Esophagus muscularis mucosa (tissue), 4 donors: Measurements from ENCODE around the gene MPV17.

ENCODE experiments used
- EP300 ChIP-seq: sonication (generic); formaldehyde crosslinking; IDR thresholded peaks from one replicate; pipeline ENCODE4 v1.6.1; 2017; ENCODE audit warnings: antibody characterized with exemption
- POLR2A ChIP-seq: fragments of 450-650 bp; IDR thresholded peaks from one replicate; pipeline ENCODE4 v1.6.1; 2017; ENCODE audit warnings: antibody characterized with exemption, moderate library complexity, mild to moderate bottlenecking, low read depth
- POLR2AphosphoS5 ChIP-seq, 2 donors: sonication (generic); formaldehyde crosslinking; IDR thresholded peaks; one replicate each; pipeline ENCODE4 v1.6.1; 2017; ENCODE audit warnings: antibody characterized with exemption in 2 of 2
- TF ChIP-seq, protein P1 (sequence below), 3 experiments: fragments of 200-600 bp in 2 of 3; fragments of 450-650 bp in 1 of 3; sonication (generic) in 2 of 3; IDR thresholded peaks; one replicate each; pipeline ENCODE4 v1.5.1; 2017 to 2019; ENCODE audit warnings: antibody characterized with exemption in 3 of 3, mild to moderate bottlenecking in 2 of 3, moderate library complexity in 1 of 3

DNA sequence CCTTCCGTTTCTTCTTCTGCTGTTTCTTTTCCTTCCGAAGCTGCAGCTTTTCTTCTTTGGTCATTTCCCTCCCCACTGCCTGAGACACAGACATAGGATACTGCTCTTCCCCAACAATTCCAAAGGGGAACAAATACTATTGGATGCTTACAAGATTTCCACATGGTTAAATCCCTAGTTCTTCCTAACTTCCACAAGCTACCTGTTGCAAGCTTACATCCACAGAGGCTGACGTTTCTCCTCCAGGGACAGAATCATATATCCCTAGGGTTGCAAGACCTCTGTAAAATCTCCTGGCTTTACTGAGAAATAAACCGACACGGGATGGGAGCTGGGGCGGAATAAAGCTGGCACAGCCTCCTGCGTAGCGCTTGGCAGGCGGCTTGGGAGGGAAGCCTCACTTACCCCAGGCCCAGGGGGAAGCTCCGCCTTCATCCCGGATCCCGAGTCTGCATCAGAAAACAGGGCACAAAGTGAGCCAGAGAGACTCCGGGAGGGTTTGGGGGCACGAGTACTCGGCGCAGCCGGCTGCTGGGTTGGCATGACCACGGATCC is 46.7 kb upstream of the MPV17 start:
- TF ChIP-seq POLR2A (no peak), POLR2AphosphoS5 (IDR thresholded peaks at IDR 0.05) (no peak), EP300 (no peak)
- TF ChIP-seq, protein P1, sequence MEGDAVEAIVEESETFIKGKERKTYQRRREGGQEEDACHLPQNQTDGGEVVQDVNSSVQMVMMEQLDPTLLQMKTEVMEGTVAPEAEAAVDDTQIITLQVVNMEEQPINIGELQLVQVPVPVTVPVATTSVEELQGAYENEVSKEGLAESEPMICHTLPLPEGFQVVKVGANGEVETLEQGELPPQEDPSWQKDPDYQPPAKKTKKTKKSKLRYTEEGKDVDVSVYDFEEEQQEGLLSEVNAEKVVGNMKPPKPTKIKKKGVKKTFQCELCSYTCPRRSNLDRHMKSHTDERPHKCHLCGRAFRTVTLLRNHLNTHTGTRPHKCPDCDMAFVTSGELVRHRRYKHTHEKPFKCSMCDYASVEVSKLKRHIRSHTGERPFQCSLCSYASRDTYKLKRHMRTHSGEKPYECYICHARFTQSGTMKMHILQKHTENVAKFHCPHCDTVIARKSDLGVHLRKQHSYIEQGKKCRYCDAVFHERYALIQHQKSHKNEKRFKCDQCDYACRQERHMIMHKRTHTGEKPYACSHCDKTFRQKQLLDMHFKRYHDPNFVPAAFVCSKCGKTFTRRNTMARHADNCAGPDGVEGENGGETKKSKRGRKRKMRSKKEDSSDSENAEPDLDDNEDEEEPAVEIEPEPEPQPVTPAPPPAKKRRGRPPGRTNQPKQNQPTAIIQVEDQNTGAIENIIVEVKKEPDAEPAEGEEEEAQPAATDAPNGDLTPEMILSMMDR (IDR thresholded peaks at IDR 0.05) = no peak
